K562 (cell line): ENCODE results near the gene NOTCH1. TPM values are rescaled to one million over a fixed set of nuclear protein-coding genes. Genes with fewer than 3 reads are reported as not detected.
A peak's percentile ranks its signal among the peaks of the same experiment; 100 is the strongest.

Experiments used
- ATAC-seq: fragments of 200-7000 bp; cut with Tn5 transposase; 3 replicates; pipeline ENCODE4 v1.9.1; 2020; ENCODE audit warnings: moderate library complexity
- BruUV-seq: library from RNA; stranded (reverse); fragments of 400-500 nt; replicated peaks from 2 replicates; lab custom pipeline; 2021; lab: Mats Ljungman, UMichigan
- CTCF ChIA-PET: fragments of 300-600 bp; formaldehyde crosslinking; extraction: SDS; loops from one replicate; lab custom pipeline; 2021; ENCODE audit warnings: low intra/inter-chr PET ratio; lab: Yijun Ruan, JAX
- POLR2A ChIA-PET: fragments of 300-600, 350-650 bp; sonication (Branson Sonifier 250); formaldehyde crosslinking; extraction: SDS; loops from one replicate; lab custom pipeline; 2021; ENCODE audit warnings: antibody characterized with exemption, inconsistent platforms; lab: Yijun Ruan, JAX
- DNase-seq, 4 experiments: peaks; one replicate each; pipeline versions ENCODE4 v3.0.0 to v3.0.0-alpha.2; 2011 to 2018; ENCODE audit warnings: low spot score in 3 of 4, mixed read lengths in 3 of 4; ENCODE audit errors: extremely low read depth in 1 of 4
- FAIRE-seq: peaks from 2 replicates; lab custom pipeline; 2011; peaks lifted over from hg19 to GRCh38; lab: Jason Lieb, UNC
- H2AFZ ChIP-seq: 2 replicates; pipeline ENCODE4 v1.6.0; 2011; ENCODE audit warnings: low read depth, low read length, control low read depth, inconsistent platforms
- H3K27ac ChIP-seq: fragments of 200-600 bp; 3 replicates; pipeline ENCODE4 v1.8.0; 2011; ENCODE audit warnings: low read depth, mild to moderate bottlenecking, control low read depth, inconsistent platforms, low read length, moderate library complexity, mixed read lengths; ENCODE audit errors: extremely low read depth
- H3K27me3 ChIP-seq, 2 experiments: fragments of 300-600 bp in 1 of 2; 2 replicates in 1 of 2; 3 replicates in 1 of 2; pipeline versions ENCODE4 v1.6.0 to v1.8.0; 2011; ENCODE audit warnings: inconsistent platforms in 2 of 2, low read length in 2 of 2, mild to moderate bottlenecking in 1 of 2, mixed read lengths in 1 of 2, moderate library complexity in 1 of 2; ENCODE audit not compliant: control insufficient read depth in 2 of 2, insufficient read depth in 2 of 2
- H3K36me3 ChIP-seq: fragments of 300-600 bp; 3 replicates; pipeline ENCODE4 v1.8.0; 2011; ENCODE audit warnings: mild to moderate bottlenecking, low read length, inconsistent platforms; ENCODE audit not compliant: control insufficient read depth, insufficient read depth
- H3K4me1 ChIP-seq, 2 experiments: fragments of 200-600 bp in 1 of 2; replicated peaks in 1 of 2; 2 replicates in 1 of 2; 3 replicates in 1 of 2; pipeline versions ENCODE4 v1.5.1 to v1.8.0; 2011; ENCODE audit warnings: inconsistent platforms in 2 of 2, low read length in 2 of 2, mild to moderate bottlenecking in 1 of 2, mixed read lengths in 1 of 2, moderate library complexity in 1 of 2; ENCODE audit not compliant: control insufficient read depth in 2 of 2, insufficient read depth in 2 of 2
- H3K4me2 ChIP-seq: 2 replicates; pipeline ENCODE4 v1.6.1; 2011; ENCODE audit warnings: low read length, control low read depth, inconsistent platforms, mixed read lengths; ENCODE audit not compliant: insufficient read depth
- H3K4me3 ChIP-seq: fragments of 200-600 bp; sonication (generic), shearing (Covaris generic); 2 replicates; pipeline ENCODE4 v1.5.1; 2016; ENCODE audit warnings: control low read depth, inconsistent platforms
- H3K79me2 ChIP-seq: fragments of 200-600 bp; 3 replicates; pipeline ENCODE4 v1.8.0; 2011; ENCODE audit warnings: low read length, inconsistent platforms; ENCODE audit not compliant: control insufficient read depth, insufficient read depth
- H3K9ac ChIP-seq, 2 experiments: 2 replicates each; pipeline versions ENCODE4 v1.6.0 to v1.6.1; 2011; ENCODE audit warnings: low read depth in 2 of 2, low read length in 2 of 2, control low read depth in 1 of 2, inconsistent platforms in 1 of 2, mild to moderate bottlenecking in 1 of 2, mixed read lengths in 1 of 2; ENCODE audit not compliant: insufficient read depth in 1 of 2
- H3K9me1 ChIP-seq: one replicate; pipeline ENCODE4 v1.6.0; 2011; ENCODE audit warnings: inconsistent platforms, mild to moderate bottlenecking, low read length, moderate library complexity; ENCODE audit not compliant: control insufficient read depth, insufficient read depth
- H3K9me3 ChIP-seq: replicated peaks from 2 replicates; pipeline ENCODE4 v1.5.1; 2011; ENCODE audit warnings: low read depth, low read length, inconsistent platforms; ENCODE audit not compliant: control insufficient read depth, insufficient read depth
- H4K20me1 ChIP-seq: replicated peaks from 2 replicates; pipeline ENCODE4 v1.6.1; 2011; ENCODE audit warnings: low read length, inconsistent platforms, mixed read lengths; ENCODE audit not compliant: control insufficient read depth, insufficient read depth
- ARID3B ChIP-seq: fragments of 250-450 bp; sonication (Bioruptor Pico); IDR thresholded peaks from 2 replicates; pipeline ENCODE4 v1.4.0; 2020; ENCODE audit warnings: borderline replicate concordance
- CCAR2 ChIP-seq: fragments of 200-400 bp; formaldehyde crosslinking; IDR thresholded peaks from 2 replicates; pipeline ENCODE4 v1.6.1; 2017; ENCODE audit warnings: mild to moderate bottlenecking, low read depth, low read length
- CUX1 ChIP-seq: fragments of 200-800 bp; sonication (Bioruptor generic); IDR thresholded peaks from 2 replicates; pipeline ENCODE4 v1.6.1; 2016; ENCODE audit warnings: missing genetic modification characterization, missing compliant biosample characterization
- PHF21A ChIP-seq: fragments of 450-650 bp; IDR thresholded peaks from 2 replicates; pipeline ENCODE4 v1.6.1; 2017; ENCODE audit warnings: low read depth, borderline replicate concordance
- TAF1 ChIP-seq: IDR thresholded peaks from 2 replicates; pipeline ENCODE4 v1.6.1; 2011; ENCODE audit warnings: mild to moderate bottlenecking, low read length, moderate library complexity; ENCODE audit not compliant: insufficient read depth, control insufficient read depth, severe bottlenecking; ENCODE audit errors: extremely low read depth
- ZNF395 ChIP-seq: fragments of 200-800 bp; sonication (Bioruptor generic); IDR thresholded peaks from 2 replicates; pipeline ENCODE4 v1.6.1; 2017; ENCODE audit warnings: missing genetic modification characterization, missing compliant biosample characterization
- WGBS: fragments of 100-300 bp; shearing (Covaris generic); methylation state at CpG from one replicate; pipeline ENCODE4 v1.1.6; 2016; ENCODE audit warnings: low coverage, mixed read lengths; ENCODE audit not compliant: insufficient coverage; ENCODE audit errors: missing lambda C conversion rate; 5-methylcytosine and 5-hydroxymethylcytosine counted together
- in situ Hi-C: fragments of 300-500 bp; cut with MboI; formaldehyde crosslinking; loops from 4 replicates; pipeline ENCODE4 v1.15.0; 2018; ENCODE audit warnings: inconsistent platforms, mixed read lengths
- intact Hi-C: fragments of 100-400 bp; cut with micrococcal nuclease; formaldehyde crosslinking; loops from 2 replicates; pipeline ENCODE4 v1.14.2; 2022
- polyA plus RNA-seq, 8 experiments: library from polyadenylated mRNA; depleted of rRNA in 4 of 8; stranded (reverse) in 5 of 8; unstranded in 3 of 8; fragments of >200 nt; fragmentation: Nextera tagmentation in 2 of 8; fragmentation: Illumina TruSeq in 1 of 8; extraction: Ambion mirVana in 2 of 8; extraction: Trizol in 1 of 8; gene quantifications; 2 replicates each; pipeline versions ENCODE4 v1.2.1 to v1.2.3, GENCODE V29; 2011 to 2014; ENCODE audit warnings: inconsistent platforms in 1 of 8, missing spikeins in 1 of 8
- total RNA-seq, 7 experiments: library from RNA; depleted of rRNA in 6 of 7; stranded (reverse); fragments of >200 nt in 6 of 7; fragmentation: Illumina TruSeq in 2 of 7; extraction: Trizol in 2 of 7; gene quantifications; 2 replicates each; pipeline versions ENCODE4 v1.2.1 to v1.2.3, GENCODE V29; 2011 to 2021; ENCODE audit warnings: low replicate concordance in 1 of 7

The NOTCH1 gene
- total and polyA plus RNA-seq, 9 of the 15 experiments (the other 6 are each of a cell fraction or from before 2014, with no cell fraction given): 0.03 to 31.4 (median 2.3) TPM

- Histone ChIP-seq H3K9ac (peak overlapping the region in 1 of 2 experiments; percentile 14; a peak in 1 of 4 replicates), H2AFZ (no peak overlapping the region), H3K9me3 (no peaks in the 10 kb centered on the region), H3K4me1 (peaks cover 0 to 33% of the 10 kb centered on the region in 2 experiments; a peak in 2 of 5 replicates), H3K4me3 (no peak overlapping the region), H3K79me2 (no peaks in the 10 kb centered on the region), H3K27ac (no peak overlapping the region), H3K27me3 (peaks cover 0 to 15% of the 10 kb centered on the region in 2 experiments; a peak in 2 of 5 replicates), H3K36me3 (peaks cover 28% of the 10 kb centered on the region; the same call in 1 of the 3 replicates), H3K4me2 (no peak overlapping the region), H4K20me1 (peaks cover 3% of the 10 kb centered on the region; the same call in 1 of the 2 replicates), H3K9me1 (no peaks in the 10 kb centered on the region)
- ATAC-seq (peak; percentile 17; the same call in 1 of the 3 replicates), DNase-seq (no peak), FAIRE-seq (no peak)
- 40% methylated on average over 8 of the region's 8 CpGs for WGBS
- intact Hi-C loops (no loop called here), in situ Hi-C loops (loop anchor here (5.0 kb wide), 1 partner anchor 134 kb away; no protein-coding TSS in a partner anchor)
- ChIA-PET POLR2A (interaction anchor here (0.6 kb wide), 1 partner anchor 132 kb away, joined by 3 read pairs; no protein-coding TSS in a partner anchor), CTCF (no interaction called here)
- BruUV-seq: no TSS peak
- no peak for TF ChIP-seq ARID3B (CRISPR knock-in tag)
- no peak for TF ChIP-seq ZNF395
- no peak for TF ChIP-seq CUX1 (CRISPR knock-in tag)
- no peak for TF ChIP-seq PHF21A
- no peak for TF ChIP-seq CCAR2
- TF ChIP-seq TAF1: no peak
Measured at GRCh38 chr9:136493567-136493971, 52.3 kb downstream of the NOTCH1 start.
